Lung (tissue), 12 donors: ENCODE results near the gene NACC2. TPM values are rescaled to one million over a fixed set of nuclear protein-coding genes. Genes with fewer than 3 reads are reported as not detected.

ENCODE experiments used
- ATAC-seq: fragments of 200-7000 bp; cut with Tn5 transposase; one replicate; pipeline ENCODE4 v1.9.1; 2020; ENCODE audit warnings: moderate number of reproducible peaks; ENCODE audit not compliant: insufficient read depth, low FRiP score
- DNase-seq, 3 donors: peaks; one replicate each; pipeline ENCODE4 v3.0.0-alpha.2; 2013 to 2017
- H3K27ac ChIP-seq, 2 donors: one replicate each; pipeline ENCODE4 v1.5.1; 2013; ENCODE audit warnings: mild to moderate bottlenecking in 2 of 2, moderate library complexity in 2 of 2, control low read depth in 1 of 2, inconsistent platforms in 1 of 2, low read depth in 1 of 2, low read length in 1 of 2
- H3K27me3 ChIP-seq, 3 donors: one replicate each; pipeline ENCODE4 v1.5.1; 2013; ENCODE audit warnings: low read length in 2 of 3; ENCODE audit not compliant: control insufficient read depth in 3 of 3, insufficient read depth in 3 of 3
- H3K36me3 ChIP-seq, 4 donors: one replicate each; pipeline ENCODE4 v1.5.1; 2013; ENCODE audit warnings: low read length in 4 of 4, mild to moderate bottlenecking in 1 of 4, moderate library complexity in 1 of 4; ENCODE audit not compliant: control insufficient read depth in 4 of 4, insufficient read depth in 4 of 4
- H3K4me1 ChIP-seq, 5 donors: one replicate each; pipeline ENCODE4 v1.5.1; 2013; ENCODE audit warnings: low read length in 5 of 5, mild to moderate bottlenecking in 2 of 5, moderate library complexity in 1 of 5; ENCODE audit not compliant: control insufficient read depth in 5 of 5, insufficient read depth in 5 of 5
- H3K4me3 ChIP-seq: one replicate; pipeline ENCODE4 v1.5.1; 2013; ENCODE audit warnings: mild to moderate bottlenecking, control low read depth, moderate library complexity
- H3K9ac ChIP-seq, 2 donors: one replicate each; pipeline ENCODE4 v1.5.1; 2013; ENCODE audit warnings: low read length in 2 of 2, control low read depth in 1 of 2; ENCODE audit not compliant: insufficient read depth in 1 of 2
- H3K9me3 ChIP-seq, 4 donors: one replicate each; pipeline ENCODE4 v1.5.1; 2013; ENCODE audit warnings: low read length in 3 of 4, mild to moderate bottlenecking in 1 of 4, moderate library complexity in 1 of 4; ENCODE audit not compliant: control insufficient read depth in 4 of 4, insufficient read depth in 3 of 4
- WGBS, 2 donors: extraction: QIAGEN DNeasy Blood & Tissue Kit; methylation state at CpG; one replicate each; pipeline ENCODE4 v1.1.7; 2013; 5-methylcytosine and 5-hydroxymethylcytosine counted together
- polyA plus RNA-seq, 2 donors: library from polyadenylated mRNA; stranded (reverse); fragments of 200-250 nt; gene quantifications; one replicate each; pipeline ENCODE4 v1.2.1, GENCODE V29; 2013
- total RNA-seq, 2 donors: library from RNA; depleted of rRNA in 1 of 2; stranded (reverse); fragments of >200 nt in 1 of 2; gene quantifications; one replicate each; pipeline ENCODE4 v1.2.1, GENCODE V29; 2014 to 2021
- TF ChIP-seq, protein P1 (sequence below): IDR thresholded peaks from 2 replicates; pipeline ENCODE4 v1.5.1; 2012; ENCODE audit warnings: mild to moderate bottlenecking; ENCODE audit errors: control extremely low read depth, extremely low read depth
- donor health status: control.
- donor health status: control.
- donor health status: Bipolar disorder and iron deficiency.
- donor health status: healthy.
- donor health status: DM: yes; HTN: yes; CAD: no.

Gene NACC2
- total and polyA plus RNA-seq, 4 donors, result 5.9 to 32.7 (median 10.5) TPM

- DNase-seq (peak; percentile 72 to 80 (median 77)), ATAC-seq (no peak)
- H3K36me3 ChIP-seq, result no peaks in the 10 kb centered on the region
- H3K9ac ChIP-seq, result no peak overlapping the region
- H3K27ac ChIP-seq, result no peak overlapping the region
- H3K4me3 ChIP-seq, result no peak overlapping the region
- peaks cover 0 to 3% (median 0%) of the 10 kb centered on the region in 3 donors for H3K27me3 ChIP-seq
- peaks cover 9 to 37% (median 14%) of the 10 kb centered on the region in 5 donors for H3K4me1 ChIP-seq
- no peaks in the 10 kb centered on the region for H3K9me3 ChIP-seq
- TF ChIP-seq, protein P1, sequence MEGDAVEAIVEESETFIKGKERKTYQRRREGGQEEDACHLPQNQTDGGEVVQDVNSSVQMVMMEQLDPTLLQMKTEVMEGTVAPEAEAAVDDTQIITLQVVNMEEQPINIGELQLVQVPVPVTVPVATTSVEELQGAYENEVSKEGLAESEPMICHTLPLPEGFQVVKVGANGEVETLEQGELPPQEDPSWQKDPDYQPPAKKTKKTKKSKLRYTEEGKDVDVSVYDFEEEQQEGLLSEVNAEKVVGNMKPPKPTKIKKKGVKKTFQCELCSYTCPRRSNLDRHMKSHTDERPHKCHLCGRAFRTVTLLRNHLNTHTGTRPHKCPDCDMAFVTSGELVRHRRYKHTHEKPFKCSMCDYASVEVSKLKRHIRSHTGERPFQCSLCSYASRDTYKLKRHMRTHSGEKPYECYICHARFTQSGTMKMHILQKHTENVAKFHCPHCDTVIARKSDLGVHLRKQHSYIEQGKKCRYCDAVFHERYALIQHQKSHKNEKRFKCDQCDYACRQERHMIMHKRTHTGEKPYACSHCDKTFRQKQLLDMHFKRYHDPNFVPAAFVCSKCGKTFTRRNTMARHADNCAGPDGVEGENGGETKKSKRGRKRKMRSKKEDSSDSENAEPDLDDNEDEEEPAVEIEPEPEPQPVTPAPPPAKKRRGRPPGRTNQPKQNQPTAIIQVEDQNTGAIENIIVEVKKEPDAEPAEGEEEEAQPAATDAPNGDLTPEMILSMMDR, result no peak
- WGBS, 2 donors, result 55 to 61% methylated on average over 17 of the region's 17 CpGs
Measured at GRCh38 chr9:136105398-136106135, 10.5 kb upstream of the NACC2 start.

DNA sequence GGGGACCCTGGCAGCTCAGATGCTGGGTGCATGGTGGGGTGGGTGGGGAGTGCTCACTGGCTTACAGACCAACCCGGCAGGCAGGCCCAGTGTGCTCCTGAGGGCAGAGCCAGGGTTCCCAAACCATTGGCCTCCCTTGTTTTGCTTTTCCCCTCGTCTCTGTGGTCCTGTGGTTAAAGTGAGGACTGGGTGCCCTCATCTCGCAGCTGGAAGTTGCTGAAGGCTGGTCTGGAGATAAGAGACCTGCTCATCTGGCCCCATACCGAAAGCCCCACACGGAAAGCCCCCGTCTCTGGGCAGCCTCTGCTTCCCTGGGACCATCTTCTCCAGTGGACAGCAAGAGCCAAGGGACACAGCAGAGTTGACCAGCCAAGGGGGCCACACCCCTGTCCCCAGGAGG is 9.8 kb upstream of the NACC2 start:
- ATAC-seq (no peak), DNase-seq (no peak)
- H3K36me3 ChIP-seq, result no peaks in the 10 kb centered on the region
- TF ChIP-seq, protein P1, result no peak
- no peak overlapping the region for H3K9ac ChIP-seq
- H3K4me1 ChIP-seq, result peaks cover 5 to 36% (median 9%) of the 10 kb centered on the region in 5 donors
- no peaks in the 10 kb centered on the region for H3K9me3 ChIP-seq
- H3K4me3 ChIP-seq, result no peak overlapping the region
- H3K27me3 ChIP-seq, result peaks cover 0 to 3% (median 0%) of the 10 kb centered on the region in 3 donors
- H3K27ac ChIP-seq, result no peak overlapping the region
- WGBS, 2 donors, result 51 to 74% methylated on average over 6 of the region's 6 CpGs

- no peaks in the 10 kb centered on the region for H3K36me3 ChIP-seq
- no peak overlapping the region for H3K4me3 ChIP-seq
- TF ChIP-seq, protein P1, result no peak
- no peak overlapping the region for H3K9ac ChIP-seq
- H3K27me3 ChIP-seq, result peaks cover 0 to 3% (median 0%) of the 10 kb centered on the region in 3 donors
- peaks cover 3 to 35% (median 9%) of the 10 kb centered on the region in 5 donors for H3K4me1 ChIP-seq
- H3K9me3 ChIP-seq, result no peaks in the 10 kb centered on the region
- DNase-seq, result no peak
- no peak overlapping the region for H3K27ac ChIP-seq
- 56 to 89% methylated on average over 1 of the region's 1 CpG for WGBS, 2 donors
- no peak for ATAC-seq
Measured at GRCh38 chr9:136104488-136104800, 9.4 kb upstream of the NACC2 start.
